Activated CD4-positive, alpha-beta T cell treated with anti-CD3 and anti-CD28 coated beads, Interleukin-2, amount 10 ng/mL, durations not matched to agents 7 days and 5 days (primary cell): ENCODE results near the gene MSRB1. TPM values are rescaled to one million over a fixed set of nuclear protein-coding genes. Genes with fewer than 3 reads are reported as not detected.
"Not testable (repeated sequence)": the region's sequence is repeated elsewhere in the genome, so short reads cannot be mapped to it uniquely, and the experiment has no call there.

Source experiments
- CTCF ChIA-PET: fragments of 350-600 bp; sonication (Branson Sonifier 250); formaldehyde crosslinking; loops from one replicate; lab custom pipeline; 2021; ENCODE audit warnings: antibody characterized with exemption; lab: Charles Lee
- POLR2A ChIA-PET: fragments of 350-600 bp; sonication (Branson Sonifier 250); formaldehyde crosslinking; loops from one replicate; lab custom pipeline; 2021; ENCODE audit warnings: antibody characterized with exemption; lab: Charles Lee
- DNase-seq: peaks from one replicate; pipeline ENCODE4 v3.0.0-alpha.2; 2020
- H3K27ac Mint-ChIP-seq: one replicate; pipeline ENCODE4 v1.8.0; 2021; ENCODE audit warnings: mild to moderate bottlenecking, moderate library complexity, mixed read lengths
- H3K27me3 Mint-ChIP-seq: one replicate; pipeline ENCODE4 v1.8.0; 2021; ENCODE audit warnings: mixed read lengths
- H3K36me3 Mint-ChIP-seq: one replicate; pipeline ENCODE4 v1.8.0; 2021; ENCODE audit warnings: low read depth, mixed read lengths
- H3K4me1 Mint-ChIP-seq: one replicate; pipeline ENCODE4 v1.8.0; 2021; ENCODE audit warnings: mixed read lengths
- H3K4me3 Mint-ChIP-seq: one replicate; pipeline ENCODE4 v1.8.0; 2021; ENCODE audit warnings: mild to moderate bottlenecking, moderate library complexity, mixed read lengths
- H3K9me3 Mint-ChIP-seq: one replicate; pipeline ENCODE4 v1.8.0; 2021; ENCODE audit warnings: mixed read lengths
- total RNA-seq, 2 experiments: library from RNA; stranded (reverse); gene quantifications; one replicate each; pipeline ENCODE4 v1.2.3, GENCODE V29; 2021

The MSRB1 gene
- total RNA-seq, 2 experiments from 2014 or later, result 12.8 to 13.6 TPM

- Mint-ChIP-seq H3K4me1 (no peaks in the 10 kb centered on the region), H3K4me3 (no peak overlapping the region), H3K27ac (no peak overlapping the region), H3K27me3 (no peaks in the 10 kb centered on the region), H3K9me3 (no peaks in the 10 kb centered on the region), H3K36me3 (no peaks in the 10 kb centered on the region)
- CTCF ChIA-PET, result interaction anchor here (0.6 kb wide), 1 partner anchor 941 kb away, joined by 3 read pairs; no protein-coding TSS in a partner anchor
- no peak for DNase-seq
- POLR2A ChIA-PET, result no interaction called here
These were observed 40.3 kb downstream of the MSRB1 start for GRCh38 chr16:1902547-1903219.

GRCh38 chr16:1900452-1900774, 42.6 kb downstream of the MSRB1 start:
- H3K4me1 Mint-ChIP-seq, result no peaks in the 10 kb centered on the region
- H3K27me3 Mint-ChIP-seq, result no peaks in the 10 kb centered on the region
- POLR2A ChIA-PET, result no interaction called here
- DNase-seq, result no peak
- CTCF ChIA-PET, result interaction anchor here (0.6 kb wide), 1 partner anchor 1529 kb away, joined by 5 read pairs; no protein-coding TSS in a partner anchor
- no peaks in the 10 kb centered on the region for H3K36me3 Mint-ChIP-seq
- H3K4me3 Mint-ChIP-seq, result no peak overlapping the region
- H3K27ac Mint-ChIP-seq, result no peak overlapping the region
- H3K9me3 Mint-ChIP-seq, result no peaks in the 10 kb centered on the region

GRCh38 chr16:1899641-1900451, 43.2 kb downstream of the MSRB1 start:
- CTCF ChIA-PET, result interaction anchor here (1.1 kb wide), 1 partner anchor 11 kb away, joined by 4 read pairs; no protein-coding TSS in a partner anchor
- H3K4me3 Mint-ChIP-seq, result no peak overlapping the region
- DNase-seq, result no peak
- no peaks in the 10 kb centered on the region for H3K9me3 Mint-ChIP-seq
- no peaks in the 10 kb centered on the region for H3K4me1 Mint-ChIP-seq
- POLR2A ChIA-PET, result no interaction called here
- H3K27me3 Mint-ChIP-seq, result no peaks in the 10 kb centered on the region
- H3K36me3 Mint-ChIP-seq, result no peaks in the 10 kb centered on the region
- H3K27ac Mint-ChIP-seq, result no peak overlapping the region

- CTCF ChIA-PET, result interaction anchor here (0.6 kb wide), 1 partner anchor 230 kb away, joined by 3 read pairs; no protein-coding TSS in a partner anchor
- H3K9me3 Mint-ChIP-seq, POLR2A ChIA-PET, H3K4me1 Mint-ChIP-seq, H3K36me3 Mint-ChIP-seq, H3K27me3 Mint-ChIP-seq, DNase-seq, H3K4me3 Mint-ChIP-seq, H3K27ac Mint-ChIP-seq: not testable (repeated sequence)
These were observed 45.3 kb downstream of the MSRB1 start for GRCh38 chr16:1897692-1898091.

- no peaks in the 10 kb centered on the region for H3K36me3 Mint-ChIP-seq
- no peaks in the 10 kb centered on the region for H3K9me3 Mint-ChIP-seq
- no peaks in the 10 kb centered on the region for H3K4me1 Mint-ChIP-seq
- POLR2A ChIA-PET, result no interaction called here
- no peak overlapping the region for H3K27ac Mint-ChIP-seq
- CTCF ChIA-PET, result interaction anchor here (1.5 kb wide), 1 partner anchor 27 kb away, joined by 4 read pairs; no protein-coding TSS in a partner anchor
- DNase-seq, result no peak
- H3K27me3 Mint-ChIP-seq, result peaks cover 2% of the 10 kb centered on the region
- no peak overlapping the region for H3K4me3 Mint-ChIP-seq
These were observed 46.9 kb downstream of the MSRB1 start for GRCh38 chr16:1895949-1896675.

GRCh38 chr16:1895068-1895467, 47.9 kb downstream of the MSRB1 start:
- POLR2A ChIA-PET, result no interaction called here
- DNase-seq, result no peak
- Mint-ChIP-seq H3K4me3 (no peak overlapping the region), H3K27ac (no peak overlapping the region), H3K36me3 (no peaks in the 10 kb centered on the region), H3K9me3 (no peaks in the 10 kb centered on the region), H3K4me1 (no peaks in the 10 kb centered on the region), H3K27me3 (peaks cover 5% of the 10 kb centered on the region)
- CTCF ChIA-PET, result interaction anchor here (1.5 kb wide), 2 partner anchors 29 to 34 kb away, joined by 3 to 4 read pairs; no protein-coding TSS in a partner anchor

- no peaks in the 10 kb centered on the region for H3K4me1 Mint-ChIP-seq
- H3K4me3 Mint-ChIP-seq, result no peak overlapping the region
- no peaks in the 10 kb centered on the region for H3K36me3 Mint-ChIP-seq
- H3K9me3 Mint-ChIP-seq, result no peaks in the 10 kb centered on the region
- H3K27me3 Mint-ChIP-seq, result peaks cover 5% of the 10 kb centered on the region
- CTCF ChIA-PET, result no interaction called here
- DNase-seq, result no peak
- no peak overlapping the region for H3K27ac Mint-ChIP-seq
- POLR2A ChIA-PET, result no interaction called here
These were observed 52.3 kb downstream of the MSRB1 start for GRCh38 chr16:1890708-1891050.

- no peaks in the 10 kb centered on the region for H3K4me1 Mint-ChIP-seq
- DNase-seq, result no peak
- H3K36me3 Mint-ChIP-seq, result no peaks in the 10 kb centered on the region
- ChIA-PET POLR2A (no interaction called here), CTCF (interaction anchor here (1.1 kb wide), 1 partner anchor 39 kb away, joined by 4 read pairs; no protein-coding TSS in a partner anchor)
- H3K9me3 Mint-ChIP-seq, result no peaks in the 10 kb centered on the region
- H3K4me3 Mint-ChIP-seq, result no peak overlapping the region
- H3K27ac Mint-ChIP-seq, result no peak overlapping the region
- H3K27me3 Mint-ChIP-seq, result peaks cover 5% of the 10 kb centered on the region
These were observed 52.8 kb downstream of the MSRB1 start for GRCh38 chr16:1890024-1890707.

Other genes starting within 250 kb of the MSRB1 start
- gene MAPK8IP3, start 237.0 kb downstream of the MSRB1 start, total RNA-seq, result 100 to 1,000 TPM; 101 to 108 TPM
- 10 to 100 TPM; 31.3 to 47.4 TPM for gene NME3, start 171.7 kb downstream of the MSRB1 start, total RNA-seq
- gene EME2, start 170.4 kb downstream of the MSRB1 start, total RNA-seq, result 10 to 100 TPM; 28.7 to 33.4 TPM
- 100 to 1,000 TPM in 1 of 2 experiments, 10 to 100 TPM in 1; 93.6 to 105 TPM for gene MRPS34, start 170.1 kb downstream of the MSRB1 start, total RNA-seq
- gene SPSB3, start 160.6 kb downstream of the MSRB1 start, total RNA-seq, result 10 to 100 TPM; 38.0 to 42.9 TPM
- 10 to 100 TPM; 40.2 to 53.8 TPM for gene NUBP2, start 160.2 kb downstream of the MSRB1 start, total RNA-seq
- under 1 TPM in 1 of 2 experiments, not detected in 1; 0.15 TPM for gene IGFALS, start 149.5 kb downstream of the MSRB1 start, total RNA-seq
- 10 to 100 TPM; 34.9 to 45.6 TPM for gene HAGH, start 116.4 kb downstream of the MSRB1 start, total RNA-seq
- 10 to 100 TPM; 11.3 to 12.9 TPM for gene FAHD1, start 116.0 kb downstream of the MSRB1 start, total RNA-seq
- not detected for gene MEIOB, start 71.0 kb downstream of the MSRB1 start, total RNA-seq
- not detected for gene HS3ST6, start 24.8 kb downstream of the MSRB1 start, total RNA-seq
- not detected for gene RPL3L, start 11.5 kb upstream of the MSRB1 start, total RNA-seq
- gene NDUFB10, start 16.3 kb upstream of the MSRB1 start, total RNA-seq, result 100 to 1,000 TPM; 103 to 125 TPM
- gene RPS2, start 21.6 kb upstream of the MSRB1 start, total RNA-seq, result 1,000 to 10,000 TPM; 2,564 to 2,882 TPM
- gene RNF151, start 23.7 kb upstream of the MSRB1 start, total RNA-seq, result not detected
- 10 to 100 TPM; 26.1 to 27.0 TPM for gene TBL3, start 28.9 kb upstream of the MSRB1 start, total RNA-seq
- gene NOXO1, start 38.3 kb upstream of the MSRB1 start, total RNA-seq, result under 1 TPM; 0.87 to 0.89 TPM
- gene GFER, start 41.0 kb upstream of the MSRB1 start, total RNA-seq, result 10 to 100 TPM; 23.8 to 25.2 TPM
- 1 to 10 TPM; 1.3 to 1.9 TPM for gene SYNGR3, start 46.8 kb upstream of the MSRB1 start, total RNA-seq
- 10 to 100 TPM; 56.3 to 56.5 TPM for gene ZNF598, start 66.6 kb upstream of the MSRB1 start, total RNA-seq
- gene NPW, start 76.6 kb upstream of the MSRB1 start, total RNA-seq, result under 1 TPM; 0.42 to 0.69 TPM
- 1 to 10 TPM; 1.1 to 1.4 TPM for gene NHERF2, start 83.7 kb upstream of the MSRB1 start, total RNA-seq
- gene NTHL1, start 104.6 kb upstream of the MSRB1 start, total RNA-seq, result 10 to 100 TPM; 23.8 to 34.4 TPM
- 100 to 1,000 TPM; 112 to 115 TPM for gene TSC2, start 104.8 kb upstream of the MSRB1 start, total RNA-seq
- 10 to 100 TPM; 72.9 to 77.2 TPM for gene PKD1, start 192.7 kb upstream of the MSRB1 start, total RNA-seq
- under 1 TPM; 0.20 to 0.42 TPM for gene RAB26, start 205.4 kb upstream of the MSRB1 start, total RNA-seq
- gene TRAF7, start 212.6 kb upstream of the MSRB1 start, total RNA-seq, result 10 to 100 TPM; 55.6 to 59.7 TPM